Upper lobe of left lung (tissue), 4 donors: Measurements from ENCODE around the gene STIM2.

Source experiments
- POLR2AphosphoS5 ChIP-seq, 2 donors: sonication (generic); formaldehyde crosslinking; IDR thresholded peaks; one replicate each; pipeline ENCODE4 v1.5.1; 2017; ENCODE audit warnings: antibody characterized with exemption in 2 of 2
- TF ChIP-seq, protein P1 (sequence below), 6 experiments: fragments of 450-650 bp in 4 of 6; fragments of 200-600 bp in 2 of 6; sonication (generic) in 2 of 6; IDR thresholded peaks; one replicate each; pipeline ENCODE4 v1.5.1; 2016 to 2019; ENCODE audit warnings: antibody characterized with exemption in 6 of 6

DNA sequence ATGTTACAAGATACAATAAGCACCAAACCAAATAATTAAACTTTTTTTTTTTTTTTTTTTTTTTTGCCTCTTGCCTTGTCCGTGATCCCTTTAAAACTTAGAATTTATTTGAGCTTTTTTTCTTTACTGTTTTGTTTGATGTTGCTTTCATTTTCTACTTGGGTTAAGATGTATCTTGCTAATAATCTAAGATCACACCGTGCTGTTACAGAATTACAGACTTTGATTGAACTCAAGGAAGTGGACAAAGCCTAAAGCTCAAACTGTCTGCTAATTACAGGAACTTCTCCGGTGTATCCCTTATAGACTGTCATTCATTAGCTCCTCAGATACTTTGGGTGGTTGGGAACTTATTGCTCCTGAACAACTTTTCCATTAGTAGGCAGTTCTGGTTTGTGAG is 26.5 kb downstream of the STIM2 start:
- TF ChIP-seq, protein P1, sequence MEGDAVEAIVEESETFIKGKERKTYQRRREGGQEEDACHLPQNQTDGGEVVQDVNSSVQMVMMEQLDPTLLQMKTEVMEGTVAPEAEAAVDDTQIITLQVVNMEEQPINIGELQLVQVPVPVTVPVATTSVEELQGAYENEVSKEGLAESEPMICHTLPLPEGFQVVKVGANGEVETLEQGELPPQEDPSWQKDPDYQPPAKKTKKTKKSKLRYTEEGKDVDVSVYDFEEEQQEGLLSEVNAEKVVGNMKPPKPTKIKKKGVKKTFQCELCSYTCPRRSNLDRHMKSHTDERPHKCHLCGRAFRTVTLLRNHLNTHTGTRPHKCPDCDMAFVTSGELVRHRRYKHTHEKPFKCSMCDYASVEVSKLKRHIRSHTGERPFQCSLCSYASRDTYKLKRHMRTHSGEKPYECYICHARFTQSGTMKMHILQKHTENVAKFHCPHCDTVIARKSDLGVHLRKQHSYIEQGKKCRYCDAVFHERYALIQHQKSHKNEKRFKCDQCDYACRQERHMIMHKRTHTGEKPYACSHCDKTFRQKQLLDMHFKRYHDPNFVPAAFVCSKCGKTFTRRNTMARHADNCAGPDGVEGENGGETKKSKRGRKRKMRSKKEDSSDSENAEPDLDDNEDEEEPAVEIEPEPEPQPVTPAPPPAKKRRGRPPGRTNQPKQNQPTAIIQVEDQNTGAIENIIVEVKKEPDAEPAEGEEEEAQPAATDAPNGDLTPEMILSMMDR (IDR thresholded peaks at IDR 0.05): no peak
- no peak for TF ChIP-seq POLR2AphosphoS5 (IDR thresholded peaks at IDR 0.05)
